Measurements from ENCODE around the gene PI4KA.

GRCh38 chr22:20815477-20816050 is 43.0 kb downstream of the PI4KA start:
- TF ChIP-seq CTCF (IDR thresholded peaks at IDR 0.05) (no peak), RAD21 (IDR thresholded peaks at IDR 0.05; ENCODE audit: low read length) (no peak), POLR2AphosphoS5 (IDR thresholded peaks at IDR 0.05; ENCODE audit: low read depth, low read length) (no peak), TAF1 (IDR thresholded peaks at IDR 0.05; ENCODE audit: borderline replicate concordance, low read depth, low read length) (no peak), MAX (IDR thresholded peaks at IDR 0.05; ENCODE audit: low read depth) (no peak), NRF1 (IDR thresholded peaks at IDR 0.05; ENCODE audit: low read depth, low read length) (no peak), NFIC (IDR thresholded peaks at IDR 0.05; ENCODE audit: borderline replicate concordance) (no peak), EP300 (IDR thresholded peaks at IDR 0.05; ENCODE audit: borderline replicate concordance in 1 of 2, low read depth in 1 of 2, low read length in 1 of 2) (no peak), SIN3A (IDR thresholded peaks at IDR 0.05; ENCODE audit: borderline replicate concordance, low read depth, low read length) (no peak), PBX3 (IDR thresholded peaks at IDR 0.05) (no peak), ELF1 (IDR thresholded peaks at IDR 0.05) (no peak), ZBTB33 (IDR thresholded peaks at IDR 0.05; ENCODE audit: borderline replicate concordance, low read depth) (no peak), EZH2phosphoT487 (IDR thresholded peaks at IDR 0.05; ENCODE audit: borderline replicate concordance, low read depth) (no peak), REST (IDR thresholded peaks at IDR 0.05; ENCODE audit: low read depth, low read length) (no peak)

Data from SK-N-SH (cell line).